Measurements from ENCODE around the gene DGKB.

The DGKB gene

GRCh38 chr7:14902589-14903067 is at the start of gene DGKB:
TSS of gene DGKB (minus strand) at chr7:14902751.
- no peak for DNase-seq (ENCODE audit: low read depth in 3 of 3, low spot score in 1 of 3)

DNA sequence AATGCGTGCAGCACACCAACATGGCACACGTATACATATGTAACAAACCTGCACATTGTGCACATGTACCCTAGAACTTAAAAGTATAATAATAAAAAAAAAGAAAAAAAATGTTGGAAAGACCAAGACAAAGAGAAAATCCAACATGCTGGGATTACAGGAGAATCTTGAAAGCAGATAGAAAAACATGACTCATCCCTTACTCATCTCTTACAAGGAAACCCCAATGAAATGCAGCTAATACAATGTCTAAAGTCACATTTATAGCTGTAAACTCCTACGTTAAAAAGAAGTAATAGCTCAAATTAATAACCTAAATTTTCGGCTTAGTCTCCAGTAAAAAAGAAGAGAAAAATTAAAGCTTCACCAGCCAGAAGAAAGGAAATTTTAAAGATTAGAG is 47.5 kb upstream of the DGKB start:
- no peak for DNase-seq (ENCODE audit: low read depth in 3 of 3, low spot score in 1 of 3)

DNA sequence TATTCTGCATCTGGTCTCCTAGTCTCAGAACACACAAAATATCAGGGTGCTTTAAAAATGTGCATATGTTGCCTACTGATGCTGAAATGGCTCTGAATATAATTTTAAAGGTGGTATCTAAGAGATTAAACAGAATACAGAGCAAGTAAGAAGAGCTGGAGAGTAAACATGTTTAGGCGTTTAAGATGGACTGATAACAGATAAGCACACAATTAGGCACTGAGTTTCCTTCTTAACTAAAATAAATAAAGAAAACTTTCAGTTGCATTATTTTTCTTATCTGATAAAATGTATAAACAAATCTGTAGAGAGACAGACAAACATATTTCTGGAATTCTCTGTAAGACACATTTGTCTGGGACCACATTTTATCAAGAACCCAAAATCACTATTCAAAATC is 35.6 kb upstream of the DGKB start:
- DNase-seq (ENCODE audit: low read depth in 3 of 3, low spot score in 1 of 3): no peak

DNA sequence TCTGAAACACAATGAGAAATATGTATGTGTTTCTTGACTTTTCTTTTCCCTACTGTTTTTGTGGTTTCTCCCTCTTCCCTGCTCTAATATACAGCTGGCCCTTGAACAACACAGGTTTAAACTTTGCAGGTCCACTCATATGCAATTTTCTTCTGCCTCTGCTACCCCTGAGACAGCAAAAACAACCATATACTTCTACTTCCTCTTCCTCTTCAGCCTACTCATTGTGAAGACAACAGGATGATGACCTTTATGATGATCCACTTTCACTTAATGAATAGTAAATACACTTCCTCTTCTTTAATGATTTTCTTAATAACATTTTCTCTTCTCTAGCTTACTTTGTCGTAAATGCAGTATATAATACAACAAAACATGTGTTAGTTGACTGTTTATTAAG is 35.0 kb upstream of the DGKB start:
- no peak for DNase-seq (ENCODE audit: low read depth in 3 of 3, low spot score in 1 of 3)

GRCh38 chr7:14936554-14936953 is 34.0 kb upstream of the DGKB start:
- no peak for DNase-seq (ENCODE audit: low read depth in 3 of 3, low spot score in 1 of 3)

GRCh38 chr7:14934839-14935238 is 32.3 kb upstream of the DGKB start:
- DNase-seq (ENCODE audit: low read depth in 3 of 3, low spot score in 1 of 3): no peak

DNA sequence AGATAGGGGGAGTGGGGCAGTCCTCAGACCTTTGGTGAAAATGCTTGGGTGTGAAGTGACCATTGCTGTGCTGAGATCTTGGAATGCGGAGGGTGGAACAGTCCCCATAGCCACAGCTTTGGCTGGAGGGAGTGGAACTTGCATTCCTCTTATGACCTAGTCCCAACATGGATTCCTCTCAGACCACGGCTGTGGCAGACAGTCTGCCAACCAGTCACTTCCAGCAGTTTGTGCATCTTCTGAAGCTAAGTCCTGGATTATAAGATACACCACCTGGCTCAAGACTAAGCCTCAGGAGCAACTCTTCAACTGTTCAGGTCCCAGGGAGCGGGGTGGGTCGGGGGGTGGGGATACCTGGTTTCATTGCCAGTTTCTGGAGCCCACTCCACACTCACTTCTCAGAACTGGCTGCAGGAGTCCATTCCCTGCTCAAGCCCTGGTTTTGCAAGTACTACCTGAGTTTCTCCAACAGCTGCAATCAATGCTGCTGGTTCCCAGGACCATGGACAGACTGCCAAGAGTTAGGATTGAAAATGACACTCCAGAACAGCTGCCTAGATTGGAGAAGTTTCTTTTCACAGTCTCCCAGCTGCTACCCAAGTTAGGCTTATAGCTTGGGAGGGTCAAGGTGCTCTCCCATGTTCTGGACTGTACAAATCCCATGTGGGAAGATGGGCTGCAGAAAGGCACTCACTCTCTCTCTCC is 29.1 kb upstream of the DGKB start:
- DNase-seq (ENCODE audit: low read depth in 3 of 3, low spot score in 1 of 3): no peak

GRCh38 chr7:14924398-14924797 is 21.8 kb upstream of the DGKB start:
- DNase-seq (ENCODE audit: low read depth in 3 of 3, low spot score in 1 of 3): no peak

GRCh38 chr7:14911077-14911476 is 8.5 kb upstream of the DGKB start:
- DNase-seq (ENCODE audit: low read depth in 3 of 3, low spot score in 1 of 3): no peak

- no peak for DNase-seq (ENCODE audit: low read depth in 3 of 3, low spot score in 1 of 3)
These were observed 6.1 kb upstream of the DGKB start for GRCh38 chr7:14908697-14909096.

DNA sequence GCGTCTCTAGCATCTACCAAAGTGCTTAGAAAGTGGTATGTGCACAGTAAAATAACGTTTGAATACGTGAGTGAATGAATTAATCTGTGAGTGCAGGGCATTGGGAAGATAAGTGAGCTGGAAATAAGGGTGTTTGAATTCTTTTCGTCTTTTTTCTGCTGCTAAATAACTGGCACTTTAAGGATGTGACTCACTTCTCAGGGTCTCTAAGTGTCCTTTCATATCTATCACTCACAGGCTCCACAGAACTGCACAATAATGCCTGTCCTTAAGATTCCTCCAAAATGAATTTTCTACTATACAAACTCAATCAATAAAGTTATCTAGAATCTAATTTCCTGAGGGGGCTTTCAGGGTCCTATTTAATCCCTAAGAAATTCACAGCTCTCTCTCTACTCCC is 3.2 kb upstream of the DGKB start:
- no peak for DNase-seq (ENCODE audit: low read depth in 3 of 3, low spot score in 1 of 3)

GRCh38 chr7:14900051-14900450 is 2.5 kb downstream of the DGKB start:
- DNase-seq (ENCODE audit: low read depth in 3 of 3, low spot score in 1 of 3): no peak

- no peak for DNase-seq (ENCODE audit: low read depth in 3 of 3, low spot score in 1 of 3)
These were observed 3.5 kb downstream of the DGKB start for GRCh38 chr7:14899030-14899429.

GRCh38 chr7:14896461-14896860 is 6.1 kb downstream of the DGKB start:
- DNase-seq (ENCODE audit: low read depth in 3 of 3, low spot score in 1 of 3): no peak

DNA sequence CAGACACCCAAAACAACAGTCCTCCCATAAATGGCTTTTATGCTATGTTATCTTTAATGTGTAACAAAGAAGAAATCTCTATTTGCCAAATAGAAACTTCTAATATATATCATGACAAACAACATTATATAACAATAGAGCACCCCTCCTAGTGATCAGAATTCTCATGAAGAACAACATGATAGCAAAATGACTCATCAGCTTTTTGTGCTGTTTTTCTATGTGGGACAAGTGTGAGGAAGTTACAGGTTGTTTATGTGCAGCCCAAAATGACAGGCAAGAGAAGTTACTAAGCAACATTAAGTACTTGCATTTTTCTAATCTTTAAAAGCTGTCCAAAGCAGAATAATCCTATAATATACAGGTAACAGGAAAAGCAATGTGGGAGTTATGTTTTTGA is 7.7 kb downstream of the DGKB start:
- DNase-seq (ENCODE audit: low read depth in 3 of 3, low spot score in 1 of 3): no peak

GRCh38 chr7:14892961-14893360 is 9.6 kb downstream of the DGKB start:
- DNase-seq (ENCODE audit: low read depth in 3 of 3, low spot score in 1 of 3): no peak

DNA sequence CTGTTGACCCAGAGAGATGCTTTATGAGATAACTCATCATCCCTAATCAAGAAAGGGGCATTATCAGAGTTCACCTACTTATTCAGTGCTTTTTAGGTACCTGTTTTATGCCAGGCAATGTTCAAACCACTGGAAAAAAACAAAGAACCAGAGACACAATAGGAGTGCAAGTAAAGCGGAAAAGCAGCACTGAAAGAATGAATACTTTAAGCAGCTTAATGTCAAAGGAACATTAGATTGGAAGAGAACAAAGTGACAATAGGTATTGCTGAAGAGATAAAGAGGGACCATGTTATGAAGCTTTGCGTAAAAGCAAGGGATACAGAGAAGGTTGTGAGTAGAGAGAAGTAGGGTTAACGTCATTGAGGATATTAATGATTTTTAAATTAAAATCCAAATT is 11.3 kb downstream of the DGKB start:
- DNase-seq (ENCODE audit: low read depth in 3 of 3, low spot score in 1 of 3): no peak

DNA sequence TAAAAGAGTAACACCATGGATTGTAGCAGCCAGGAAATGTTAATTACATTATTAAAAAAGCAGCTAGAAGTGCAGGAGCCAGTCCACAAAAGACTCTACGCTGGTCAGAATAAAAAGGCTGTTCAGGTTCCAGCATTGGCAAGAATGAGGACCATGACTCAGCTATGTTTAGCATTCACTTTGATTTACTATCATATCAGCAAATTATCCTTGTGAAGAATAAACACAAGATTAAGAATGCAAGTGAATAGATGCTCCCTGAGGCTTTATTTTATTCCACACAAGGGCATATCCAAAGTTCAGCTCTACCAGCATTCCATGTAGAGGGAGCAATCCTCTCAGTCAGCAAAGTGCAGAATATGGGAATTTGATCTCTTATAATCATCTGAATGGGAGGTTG is 13.6 kb downstream of the DGKB start:
- DNase-seq (ENCODE audit: low read depth in 3 of 3, low spot score in 1 of 3): no peak

GRCh38 chr7:14886533-14886932 is 16.0 kb downstream of the DGKB start:
- DNase-seq (ENCODE audit: low read depth in 3 of 3, low spot score in 1 of 3): no peak

DNA sequence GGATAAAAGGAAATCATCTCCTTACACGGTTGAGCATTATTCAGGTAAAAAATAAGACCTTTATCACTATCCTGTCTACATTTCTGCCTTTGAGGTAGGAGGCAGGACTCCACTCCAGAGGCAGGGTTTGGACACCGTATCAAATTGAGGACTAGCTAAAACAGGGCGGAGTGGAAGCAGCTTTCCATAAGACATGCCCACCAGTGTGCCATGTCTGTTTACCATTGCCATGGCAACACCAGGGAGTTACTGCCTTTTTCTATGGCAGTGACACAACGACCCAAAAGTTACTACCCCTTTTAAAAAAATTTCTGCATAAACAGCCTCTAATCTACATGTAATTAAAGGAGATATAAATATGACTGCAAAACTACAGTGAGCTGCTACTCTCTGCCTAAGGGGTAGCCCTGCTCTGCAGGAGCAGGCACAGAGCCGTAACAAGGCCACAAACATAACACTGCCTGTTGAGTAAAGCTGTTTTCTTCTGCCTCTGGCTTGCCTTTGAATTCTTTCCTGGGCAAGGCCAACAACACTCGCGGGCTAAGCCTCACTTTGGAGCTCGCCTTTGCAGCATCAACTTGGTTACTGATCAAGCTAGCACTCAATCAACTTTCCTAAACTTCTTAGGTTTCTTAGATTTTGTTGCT is 26.5 kb downstream of the DGKB start:
- no peak for DNase-seq (ENCODE audit: low read depth in 3 of 3, low spot score in 1 of 3)

- no peak for DNase-seq (ENCODE audit: low read depth in 3 of 3, low spot score in 1 of 3)
These were observed 30.7 kb downstream of the DGKB start for GRCh38 chr7:14871880-14872279.

DNA sequence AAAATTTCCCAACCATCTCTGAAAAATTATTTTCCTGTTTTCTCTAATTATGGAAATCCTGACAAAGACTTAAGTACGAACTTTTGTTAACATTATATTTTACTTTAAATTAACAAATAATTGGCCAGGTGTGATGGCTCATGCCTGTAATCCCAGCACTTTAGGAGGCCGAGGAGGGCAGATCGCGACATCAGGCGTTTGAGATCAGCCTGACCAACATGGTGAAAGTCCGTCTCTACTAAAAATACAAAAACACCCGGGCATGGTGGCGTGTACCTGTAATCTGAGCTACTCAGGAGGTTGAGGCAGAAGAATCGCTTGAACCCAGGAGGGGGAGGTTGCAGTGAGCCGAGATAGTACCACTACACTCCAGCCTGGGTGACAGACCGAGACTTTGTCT is 32.2 kb downstream of the DGKB start:
- no peak for DNase-seq (ENCODE audit: low read depth in 3 of 3, low spot score in 1 of 3)

DNA sequence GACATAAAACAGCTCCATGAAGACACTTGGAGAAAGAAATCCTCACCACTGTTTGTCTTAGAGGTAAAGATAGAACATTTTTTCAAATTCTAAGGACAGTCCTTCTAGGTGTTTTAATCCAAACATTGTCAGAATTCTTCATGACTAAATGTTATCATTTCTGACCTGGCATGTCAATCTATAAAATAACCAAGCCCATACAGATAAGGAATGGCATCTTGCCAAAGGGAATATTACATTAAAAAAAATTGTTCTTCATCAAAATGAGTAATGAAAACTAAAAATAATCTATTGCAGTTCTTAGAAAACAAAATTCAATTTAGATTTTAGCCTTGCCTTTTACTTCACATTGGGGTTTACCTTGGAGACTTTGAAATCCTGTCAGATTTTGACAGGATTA is 33.6 kb downstream of the DGKB start:
- no peak for DNase-seq (ENCODE audit: low read depth in 3 of 3, low spot score in 1 of 3)

All from stimulated activated CD4-positive, alpha-beta T cell treated with anti-CD3 and anti-CD28 coated beads, TNF-alpha, amount 100 ng/mL, for 1 hour (primary cell).